IPS DF 4.7 (cell line): ENCODE data around the gene IL6ST.
A peak's percentile ranks its signal among the peaks of the same experiment; 100 is the strongest.
"Not testable (repeated sequence)": the region's sequence is repeated elsewhere in the genome, so short reads cannot be mapped to it uniquely, and the experiment has no call there.

Experiments used
- DNase-seq: peaks from one replicate; pipeline ENCODE4 v3.0.0-alpha.2; 2013; ENCODE audit warnings: low spot score; ENCODE audit errors: extremely low read depth

The IL6ST gene

DNA sequence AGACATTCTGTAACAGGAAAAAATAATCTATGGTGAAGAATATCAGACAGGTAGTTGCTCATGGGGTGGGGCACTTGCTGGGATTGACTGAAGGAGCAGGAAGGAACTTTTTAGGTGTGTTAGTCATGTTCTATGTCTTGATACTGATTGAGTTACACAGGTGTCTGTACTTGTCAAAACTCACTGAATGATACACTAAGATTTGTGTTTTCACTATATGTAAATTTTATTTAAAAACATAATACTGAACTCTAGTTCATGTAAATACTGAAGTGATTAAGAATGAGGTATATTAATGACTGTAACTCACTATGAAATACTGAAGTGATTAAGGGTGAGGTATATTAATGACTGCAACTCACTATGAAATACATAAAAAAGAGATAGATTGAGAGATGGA lies 28.5 kb downstream of the IL6ST start:
- no peak for DNase-seq

DNA sequence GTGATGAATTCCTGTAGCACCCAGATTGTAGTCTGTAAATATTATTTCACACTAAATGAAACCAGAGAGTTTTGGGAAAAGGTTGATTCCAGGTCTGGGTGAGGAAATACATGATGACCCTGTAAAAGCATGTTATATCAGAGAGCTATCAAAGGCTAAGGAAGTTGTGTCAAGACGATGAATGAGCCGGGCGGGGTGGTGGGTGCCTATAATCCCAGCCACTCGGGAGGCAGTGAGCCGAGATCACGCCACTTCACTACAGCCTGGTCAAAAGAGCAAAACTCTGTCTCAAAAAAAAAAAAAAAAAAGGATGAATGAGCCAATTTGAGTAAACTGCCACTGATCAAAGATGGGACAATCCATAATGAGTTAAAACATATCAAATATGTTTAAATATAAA lies 29.2 kb downstream of the IL6ST start:
- DNase-seq: no peak

DNA sequence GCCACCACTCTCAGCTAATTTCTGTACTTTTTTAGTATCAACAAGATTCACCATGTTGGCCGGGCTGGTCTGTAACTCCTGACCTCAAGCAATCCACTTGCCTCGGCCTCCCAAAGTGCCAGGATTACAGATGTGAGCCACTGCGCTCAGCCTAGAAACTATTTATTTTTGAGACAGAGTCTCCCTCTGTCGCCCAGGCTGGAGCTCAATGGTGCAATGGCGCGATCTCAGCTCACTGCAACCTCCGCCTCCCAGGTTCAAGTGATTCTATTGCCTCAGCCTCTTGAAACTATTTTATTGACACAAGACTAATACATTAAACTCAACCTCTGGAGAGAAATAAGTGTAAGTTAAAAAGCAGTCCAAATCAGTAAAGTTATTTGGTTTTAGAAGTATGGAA lies 34.0 kb downstream of the IL6ST start:
- no peak for DNase-seq

DNA sequence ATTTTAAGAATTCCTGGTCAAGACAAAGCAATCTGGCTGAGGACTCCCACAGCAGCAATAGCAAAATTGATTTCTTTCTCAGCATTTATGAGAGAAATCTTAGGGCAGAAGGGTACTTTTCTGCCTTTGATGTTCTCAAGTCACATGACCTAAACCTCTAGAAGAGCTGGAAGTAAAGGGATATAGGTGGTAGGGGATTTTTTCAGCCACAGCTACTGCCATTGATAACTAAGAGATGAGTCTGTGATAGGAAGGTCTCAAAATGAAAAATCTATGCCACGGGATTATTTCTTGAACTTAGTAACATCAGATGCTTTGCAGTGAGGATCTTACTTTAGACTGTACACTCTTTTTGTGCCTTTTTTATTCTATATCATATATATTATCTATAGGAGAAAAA lies 35.6 kb downstream of the IL6ST start:
- DNase-seq: no peak

DNA sequence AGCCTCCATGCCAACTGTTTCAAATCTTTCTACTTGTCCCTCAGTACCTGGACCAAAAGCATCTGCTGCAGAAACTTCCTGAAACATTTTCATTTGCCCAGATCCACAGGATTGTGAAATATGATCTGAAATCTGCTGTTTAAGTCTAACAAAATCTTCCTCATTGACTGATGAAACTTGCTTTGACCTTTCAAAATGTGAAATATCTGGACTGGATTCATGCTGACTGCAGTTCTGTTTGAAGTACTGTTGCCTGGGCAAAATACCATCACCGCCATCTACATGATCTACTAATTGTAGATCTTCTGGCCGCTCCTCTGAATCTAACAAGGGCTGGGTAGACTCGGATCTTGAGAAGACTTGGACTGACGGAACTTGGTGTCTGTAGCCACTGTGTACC lies 53.6 kb downstream of the IL6ST start:
- not testable (repeated sequence) for DNase-seq

DNA sequence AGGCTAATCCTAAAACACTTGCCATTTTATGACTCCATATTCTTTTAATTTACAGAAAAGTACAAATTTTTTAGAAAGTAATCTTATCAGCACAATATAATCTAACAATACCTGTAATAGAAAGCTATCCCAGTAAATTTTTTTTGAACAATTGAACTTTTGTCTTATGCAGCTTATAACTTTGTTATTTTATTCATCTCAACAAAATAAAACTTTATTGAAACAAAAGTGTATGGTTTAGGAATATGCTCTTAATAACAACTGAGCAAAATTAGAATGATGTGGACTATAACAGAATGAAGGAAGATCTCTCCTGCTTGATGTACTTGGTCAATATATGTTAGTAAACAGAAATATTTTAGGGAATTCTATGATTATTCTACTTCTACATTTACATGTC lies 57.2 kb downstream of the IL6ST start:
- DNase-seq: not testable (repeated sequence)

DNA sequence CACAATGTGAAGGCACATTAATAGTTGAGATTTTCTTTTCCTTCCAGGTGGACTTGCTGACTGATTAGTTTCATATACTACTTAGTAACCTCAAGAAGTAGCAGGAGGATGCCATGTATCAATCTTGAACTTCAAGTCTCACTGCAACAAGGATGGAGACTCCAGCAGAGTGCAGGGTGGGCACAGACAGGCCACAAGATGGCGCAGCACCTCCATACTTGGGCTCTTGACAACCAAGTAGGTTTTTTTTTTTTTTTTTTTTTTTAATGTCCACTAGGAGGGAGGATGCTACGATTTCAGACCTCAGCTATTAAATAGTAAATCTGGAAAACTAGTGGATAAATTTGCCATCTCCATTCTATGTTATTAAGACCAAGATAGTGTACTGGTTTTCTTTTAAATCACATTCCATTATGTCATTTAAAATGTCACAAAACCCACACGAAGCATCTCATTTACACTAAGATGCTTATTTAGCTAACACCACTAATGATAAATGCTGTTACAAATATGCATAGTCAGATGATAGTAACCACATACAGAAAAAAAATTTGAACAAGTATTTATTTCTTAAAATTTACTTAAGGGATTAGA lies 58.6 kb downstream of the IL6ST start:
- peak; percentile 38 for DNase-seq

DNA sequence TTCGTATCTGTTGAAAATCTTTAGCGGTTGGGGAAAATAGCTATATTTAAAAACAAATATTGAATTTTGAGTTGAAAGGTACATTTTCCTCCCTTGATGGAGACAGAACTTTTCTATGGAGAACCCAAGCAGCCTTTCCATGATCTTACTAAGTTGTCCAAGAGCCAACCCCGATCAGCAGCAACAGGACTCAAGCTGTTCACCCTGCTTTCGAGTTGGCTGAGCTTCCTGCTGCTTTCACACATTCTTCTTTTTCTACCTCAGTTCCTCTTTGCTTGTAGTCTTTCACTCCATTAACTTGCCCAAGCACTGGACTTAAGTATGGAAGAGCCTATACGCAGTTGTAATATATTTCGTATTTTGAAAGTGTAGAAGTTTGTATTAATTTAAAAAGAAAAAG lies 59.4 kb downstream of the IL6ST start:
- DNase-seq: no peak

DNA sequence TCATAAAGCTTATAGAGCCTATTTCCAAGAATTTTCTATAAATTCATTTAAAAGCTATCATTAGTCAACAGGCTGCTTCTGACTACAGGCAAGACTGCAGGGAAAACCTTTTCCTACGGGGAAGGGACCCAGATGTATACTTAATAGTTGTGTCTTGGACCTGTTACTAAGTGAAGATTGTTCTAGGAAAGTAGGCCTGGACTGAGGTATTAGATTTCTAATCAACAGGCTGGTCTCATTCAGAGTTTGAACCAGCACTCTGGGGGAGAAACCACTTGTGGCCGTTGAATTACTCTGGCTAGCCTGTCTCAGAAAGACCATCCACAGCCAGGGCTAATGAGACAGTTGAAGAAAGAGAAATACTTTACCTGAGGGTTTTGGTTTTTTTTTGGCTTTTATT lies 60.0 kb downstream of the IL6ST start:
- DNase-seq: no peak

DNA sequence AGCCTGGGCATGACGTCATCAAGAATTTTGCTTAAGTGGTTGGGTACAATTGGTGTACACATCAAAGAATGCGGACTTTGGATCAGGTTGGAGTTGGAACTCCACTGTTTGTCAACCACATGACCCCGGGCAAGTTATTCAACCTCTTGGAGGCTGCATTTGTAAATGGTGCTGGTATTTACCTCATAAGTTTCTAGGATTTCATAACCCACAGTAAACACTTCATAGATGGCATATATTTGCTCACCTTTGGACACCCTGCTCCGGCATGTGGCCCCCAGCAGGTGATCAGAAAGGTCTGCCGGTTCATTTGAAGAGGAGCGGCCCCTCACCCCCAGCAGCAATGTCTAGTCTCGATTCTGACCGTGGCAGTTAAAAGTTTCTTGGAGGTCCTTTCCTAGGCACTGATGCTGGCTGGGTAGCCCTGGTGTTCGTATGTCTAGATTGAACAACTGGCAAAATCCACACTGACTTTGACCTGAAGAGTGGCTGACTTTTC lies 60.6 kb downstream of the IL6ST start:
- no peak for DNase-seq

DNA sequence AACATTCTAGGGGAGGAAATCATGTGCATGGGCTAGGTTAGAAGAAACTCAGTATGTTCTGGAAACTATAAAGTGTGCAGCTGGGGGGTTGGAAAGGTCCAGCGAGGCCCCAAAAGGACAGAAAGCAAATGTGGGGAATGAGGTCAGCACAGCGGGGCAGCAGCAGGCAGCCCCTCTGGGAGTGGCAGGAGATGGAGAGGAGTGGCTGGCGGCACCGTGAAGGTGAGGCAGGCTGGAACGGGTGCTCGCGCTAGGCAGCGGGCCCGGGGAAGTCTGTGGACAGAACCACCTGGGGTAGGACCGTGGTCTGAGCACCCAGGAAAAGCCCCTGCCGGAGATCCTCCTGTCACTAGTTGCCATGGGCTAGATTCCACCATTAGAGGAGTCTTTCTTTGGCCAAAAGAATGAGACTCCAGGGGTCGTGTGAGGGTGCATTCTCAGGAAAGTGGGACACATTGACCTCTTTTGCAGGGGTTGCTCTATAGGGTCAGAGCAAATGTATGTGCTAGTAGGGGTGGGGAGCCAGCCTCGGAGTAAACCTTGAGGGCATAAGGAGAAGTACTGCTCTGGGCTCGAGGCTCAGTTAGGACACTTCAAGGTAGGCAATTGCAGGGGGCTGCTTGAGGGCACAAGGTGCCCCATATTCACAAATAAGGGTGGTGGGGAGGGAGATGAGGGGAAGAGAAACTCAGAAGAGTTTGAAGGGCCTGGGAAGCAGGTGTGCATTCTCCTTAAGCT lies 61.2 kb downstream of the IL6ST start:
- no peak for DNase-seq

DNA sequence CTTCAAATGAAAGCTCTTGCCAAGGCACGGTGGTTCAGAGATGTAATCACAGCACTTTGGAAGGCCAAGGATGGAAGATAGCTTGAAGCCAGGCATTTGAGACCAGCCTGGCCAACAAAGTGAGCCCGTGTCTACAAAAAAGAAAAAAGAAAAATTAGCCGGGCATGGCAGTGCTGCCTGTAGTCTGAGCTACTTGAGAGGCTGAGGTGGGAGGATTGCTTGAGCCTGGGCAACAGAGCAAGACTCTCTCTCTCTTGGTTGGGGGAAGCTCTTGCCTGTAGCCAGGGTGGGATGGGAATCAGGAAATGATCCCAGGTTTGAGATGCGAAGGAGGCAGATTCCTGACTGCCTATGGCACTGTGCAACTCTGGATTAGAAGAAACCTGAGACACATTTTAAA lies 62.1 kb downstream of the IL6ST start:
- DNase-seq: no peak

DNA sequence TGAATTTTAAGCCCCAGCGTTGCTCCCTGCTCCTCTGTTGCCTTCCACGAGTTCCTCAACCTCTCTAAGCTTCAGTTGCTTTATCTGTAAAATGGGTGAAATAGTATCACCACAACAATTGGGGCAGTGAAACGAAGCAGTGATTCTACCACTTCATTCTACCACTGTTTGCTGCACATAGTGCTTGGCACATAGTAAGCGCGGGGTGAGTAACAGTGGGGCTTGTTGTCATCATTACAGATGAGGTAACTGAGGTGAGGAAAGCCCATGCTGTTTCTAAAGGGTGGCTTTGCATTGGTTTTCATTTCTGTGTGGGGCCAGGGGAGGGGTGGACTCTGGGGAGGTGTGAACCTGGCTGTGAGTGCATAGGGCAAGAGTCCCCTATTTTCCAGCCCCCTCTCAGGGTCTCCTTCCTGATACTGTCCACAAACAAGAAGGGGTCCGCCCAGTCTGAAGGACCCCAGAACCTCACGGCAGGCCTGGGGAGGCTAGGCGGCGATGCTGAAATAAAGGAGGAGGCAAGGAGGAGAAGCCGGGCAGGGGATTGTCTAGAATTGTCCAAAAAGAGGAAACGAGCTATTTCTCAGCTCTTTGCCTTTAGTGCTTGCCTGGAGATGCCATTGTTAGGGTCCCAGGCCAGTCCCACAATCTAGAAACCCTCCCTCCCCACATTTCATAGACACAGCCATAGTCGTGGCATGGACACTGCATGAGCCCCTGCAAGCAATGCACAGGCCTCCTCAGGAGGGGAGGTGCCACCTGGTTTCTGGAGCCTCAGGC lies 65.6 kb downstream of the IL6ST start:
- no peak for DNase-seq

DNA sequence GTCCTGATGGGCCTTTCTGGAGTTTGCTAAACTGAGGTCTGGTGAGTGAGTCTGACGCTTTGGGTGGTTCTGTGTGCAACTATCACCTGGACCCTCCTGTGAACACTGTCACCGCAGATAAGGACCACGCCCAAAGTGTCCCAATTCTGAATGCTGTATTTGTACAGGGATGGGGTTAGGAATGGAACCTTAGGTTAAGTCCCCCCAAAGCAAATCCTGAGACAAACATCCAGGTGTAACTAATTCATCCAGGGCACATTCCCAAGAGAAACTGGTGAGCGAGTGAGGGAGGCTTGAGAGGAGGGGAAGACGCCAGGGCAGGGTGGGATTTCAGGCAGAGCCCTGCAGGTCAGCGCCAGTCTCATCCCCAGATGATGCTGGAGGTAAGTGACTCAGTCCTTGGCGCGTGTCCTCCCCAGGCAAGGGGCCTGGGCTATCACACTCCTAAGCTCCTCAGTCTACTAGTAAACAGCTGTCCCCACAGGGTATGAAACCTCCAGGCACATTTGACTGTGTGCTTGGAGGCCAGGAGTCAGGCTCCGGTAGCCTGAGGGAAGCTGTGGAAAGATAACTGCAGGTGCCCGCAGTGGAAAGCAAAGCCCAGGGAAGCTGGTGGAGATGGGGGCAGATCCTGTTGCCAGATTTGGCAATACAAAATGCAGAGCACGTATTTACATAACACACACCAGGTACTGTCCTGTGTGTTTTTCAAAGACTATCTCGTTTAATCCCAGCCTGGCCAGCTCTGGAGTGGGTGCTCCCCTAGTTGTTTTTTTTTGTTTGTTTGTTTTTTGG lies 66.7 kb downstream of the IL6ST start:
- DNase-seq: no peak

DNA sequence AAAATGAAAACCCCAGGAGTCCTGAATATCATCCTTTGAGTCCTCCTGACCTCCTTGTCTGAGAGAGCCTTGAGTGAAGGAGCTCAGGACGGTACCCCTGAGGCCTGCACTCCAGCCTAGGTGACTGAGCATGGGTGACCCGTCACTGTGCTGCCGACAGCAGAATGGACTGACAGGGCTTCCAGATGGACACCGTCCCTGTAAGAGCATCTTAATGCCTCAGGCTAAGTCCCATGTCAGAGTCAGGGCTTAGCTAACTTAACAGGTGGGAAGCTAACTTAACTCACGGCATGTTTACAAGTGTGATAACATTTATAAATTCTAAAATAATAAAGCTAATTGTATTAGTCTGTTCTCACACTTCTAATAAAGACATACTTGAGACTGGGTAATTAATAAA lies 68.3 kb downstream of the IL6ST start:
- no peak for DNase-seq

DNA sequence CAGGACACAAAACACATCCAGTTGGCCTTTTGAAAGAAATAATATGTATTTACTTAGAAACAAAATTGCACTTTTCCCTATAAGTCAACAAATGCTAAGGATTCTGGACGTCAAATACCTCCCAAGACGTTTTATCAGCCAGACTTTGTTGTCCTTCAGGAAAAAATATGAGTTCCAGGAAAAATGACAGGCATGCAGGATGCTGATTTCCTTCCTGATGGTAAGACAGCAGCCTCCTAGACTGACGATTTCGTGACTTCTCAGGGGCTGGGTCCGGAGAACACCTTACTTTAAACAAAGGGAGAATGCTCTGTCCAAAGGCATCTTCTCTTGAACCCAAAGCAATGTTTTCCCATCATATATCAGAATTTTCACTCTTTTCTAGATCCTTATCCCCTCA lies 69.1 kb downstream of the IL6ST start:
- no peak for DNase-seq

DNA sequence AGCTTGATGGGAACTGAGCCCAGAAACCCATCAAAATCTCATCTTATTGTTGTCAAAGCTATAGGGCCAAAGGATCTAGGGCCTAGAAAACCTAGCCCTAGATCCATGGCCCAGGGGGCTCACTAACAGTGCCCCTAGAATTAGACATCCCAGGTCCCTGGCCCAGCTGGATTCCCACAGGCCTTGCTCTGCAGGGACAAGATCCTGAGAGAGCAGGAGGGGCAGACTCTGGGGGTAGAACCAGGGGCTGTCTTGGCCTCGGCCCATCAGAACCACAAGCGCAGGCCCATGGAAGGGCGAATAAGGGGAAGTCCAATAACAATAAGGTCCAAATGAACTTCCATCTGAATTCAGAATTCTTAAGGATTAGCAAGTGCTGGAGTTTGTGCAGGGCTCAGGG lies 69.6 kb downstream of the IL6ST start:
- DNase-seq: no peak

DNA sequence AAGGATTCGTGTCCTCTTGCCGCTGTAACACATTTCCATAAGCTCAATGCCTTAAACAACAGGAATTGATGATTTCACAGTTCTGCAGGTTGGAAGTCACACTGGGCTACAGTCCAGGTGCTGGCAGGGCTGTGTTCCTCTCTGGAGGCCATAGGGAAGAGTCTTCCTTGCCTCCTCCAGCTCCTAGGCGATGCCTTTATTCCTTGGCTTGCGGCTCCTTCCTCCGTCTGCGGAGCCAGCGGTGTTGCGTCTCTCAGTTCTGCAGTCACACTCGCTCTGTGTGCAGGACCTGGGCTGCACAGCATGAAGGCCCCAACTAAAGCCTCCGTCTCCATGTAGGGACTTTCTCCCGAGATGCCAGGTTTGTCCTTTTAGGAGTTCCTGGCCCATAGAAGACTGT lies 70.0 kb downstream of the IL6ST start:
- no peak for DNase-seq

DNA sequence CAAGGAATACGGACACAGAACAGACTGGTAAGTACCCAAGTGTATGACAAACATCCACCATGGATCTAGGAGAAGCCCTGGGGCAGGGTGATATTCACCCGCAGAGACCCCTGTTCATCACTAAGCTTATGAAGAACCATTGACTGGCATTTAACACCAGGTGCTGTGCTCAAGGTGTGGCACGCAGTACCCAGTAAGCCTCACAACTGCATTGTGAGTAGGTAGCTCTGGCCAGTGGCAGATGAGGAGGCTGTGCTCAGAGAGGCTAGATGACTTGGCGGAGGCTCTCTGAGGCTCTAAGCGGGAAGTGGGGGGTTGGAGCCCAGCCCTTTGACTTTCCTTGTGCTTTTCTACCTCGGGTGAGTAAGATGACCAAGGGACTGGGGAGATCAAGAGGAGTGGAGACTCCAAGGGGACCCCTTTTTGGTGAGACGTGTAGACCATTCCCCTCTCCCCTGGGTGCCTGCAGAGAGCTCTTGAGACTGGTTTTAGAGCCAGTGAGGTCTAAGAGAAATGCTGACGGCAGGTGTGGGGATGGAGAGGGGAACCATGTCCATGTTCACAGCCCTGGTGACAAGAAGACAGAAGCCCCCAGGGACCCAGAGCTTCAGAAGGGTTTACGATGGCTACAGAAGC lies 70.8 kb downstream of the IL6ST start:
- no peak for DNase-seq

DNA sequence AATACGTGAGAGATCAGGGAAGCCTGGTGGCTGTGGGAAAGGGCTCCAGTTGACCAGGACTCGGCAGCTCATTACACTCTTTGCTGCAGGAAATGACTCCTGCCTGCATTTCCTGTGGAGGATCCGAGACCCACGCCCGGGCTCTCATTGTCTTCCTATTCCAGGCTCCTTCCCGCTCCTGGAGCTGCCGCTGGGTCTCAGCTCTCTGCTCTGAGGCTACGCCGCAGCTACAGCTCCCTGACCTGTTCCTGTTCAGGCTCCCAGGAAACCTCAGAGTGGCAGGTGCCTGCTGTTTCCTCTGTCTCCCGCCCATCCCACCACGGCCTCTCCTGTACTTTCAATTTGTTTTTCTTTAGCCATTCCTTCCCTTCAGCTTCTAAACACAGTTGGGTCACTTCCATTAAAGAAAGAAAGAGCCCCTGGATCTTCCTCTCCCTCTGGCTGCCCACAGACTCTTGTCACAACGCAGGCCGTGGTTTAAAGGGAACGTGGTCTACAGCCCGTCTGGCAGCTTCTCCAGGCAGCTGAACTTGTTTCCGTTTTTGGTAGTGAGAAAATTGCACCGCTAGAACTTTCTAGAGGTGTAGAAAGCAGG lies 71.5 kb downstream of the IL6ST start:
- DNase-seq: no peak

DNA sequence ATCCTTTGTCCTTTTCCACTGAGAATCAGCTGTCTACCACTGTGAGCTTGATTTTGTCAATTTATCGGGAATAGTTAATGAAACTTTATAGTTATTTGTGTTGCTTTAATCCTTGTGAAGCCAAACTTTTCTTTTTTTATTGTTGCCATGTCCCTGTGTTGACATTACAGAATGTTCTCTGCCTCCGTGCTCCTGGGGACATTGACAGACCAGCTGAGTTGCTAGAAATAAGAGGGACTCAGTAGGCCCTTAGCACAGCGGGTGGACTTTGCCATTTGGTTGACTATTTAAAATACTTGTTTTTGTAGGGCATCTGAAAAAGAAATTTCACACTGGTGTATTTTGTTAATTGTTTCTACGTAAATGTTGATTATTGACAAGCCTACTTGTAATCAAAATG lies 73.1 kb downstream of the IL6ST start:
- DNase-seq: no peak
